Measurements from ENCODE around the gene ZNF215.

DNA sequence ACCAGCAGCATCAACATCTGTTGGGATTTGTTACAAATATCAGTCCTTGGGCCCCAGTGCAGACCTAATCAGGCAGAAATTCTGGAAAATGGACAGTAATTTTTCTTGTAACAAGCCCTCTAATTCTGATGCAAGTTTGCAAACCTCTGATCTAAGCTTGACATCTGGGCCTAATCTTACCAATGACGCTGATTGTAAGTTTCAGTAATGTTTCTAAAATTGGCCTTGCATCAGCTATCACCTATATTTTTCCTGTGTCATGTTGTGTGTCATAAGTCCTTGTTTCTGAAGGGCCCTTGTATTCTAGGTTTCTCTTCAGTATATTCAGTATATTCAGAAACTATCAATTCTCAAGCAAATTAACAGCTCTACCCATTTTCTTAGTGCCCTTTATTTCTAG, 36.4 kb downstream of the ZNF215 start:
- TF ChIP-seq, protein P1, sequence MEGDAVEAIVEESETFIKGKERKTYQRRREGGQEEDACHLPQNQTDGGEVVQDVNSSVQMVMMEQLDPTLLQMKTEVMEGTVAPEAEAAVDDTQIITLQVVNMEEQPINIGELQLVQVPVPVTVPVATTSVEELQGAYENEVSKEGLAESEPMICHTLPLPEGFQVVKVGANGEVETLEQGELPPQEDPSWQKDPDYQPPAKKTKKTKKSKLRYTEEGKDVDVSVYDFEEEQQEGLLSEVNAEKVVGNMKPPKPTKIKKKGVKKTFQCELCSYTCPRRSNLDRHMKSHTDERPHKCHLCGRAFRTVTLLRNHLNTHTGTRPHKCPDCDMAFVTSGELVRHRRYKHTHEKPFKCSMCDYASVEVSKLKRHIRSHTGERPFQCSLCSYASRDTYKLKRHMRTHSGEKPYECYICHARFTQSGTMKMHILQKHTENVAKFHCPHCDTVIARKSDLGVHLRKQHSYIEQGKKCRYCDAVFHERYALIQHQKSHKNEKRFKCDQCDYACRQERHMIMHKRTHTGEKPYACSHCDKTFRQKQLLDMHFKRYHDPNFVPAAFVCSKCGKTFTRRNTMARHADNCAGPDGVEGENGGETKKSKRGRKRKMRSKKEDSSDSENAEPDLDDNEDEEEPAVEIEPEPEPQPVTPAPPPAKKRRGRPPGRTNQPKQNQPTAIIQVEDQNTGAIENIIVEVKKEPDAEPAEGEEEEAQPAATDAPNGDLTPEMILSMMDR (IDR thresholded peaks at IDR 0.05) = no peak
- no peak for TF ChIP-seq POLR2A (IDR thresholded peaks at IDR 0.05)
